Neuronal stem cell (in vitro differentiated cells): ENCODE measurements around the gene SLA2. TPM values are rescaled to one million over a fixed set of nuclear protein-coding genes. Genes with fewer than 3 reads are reported as not detected.
A peak's percentile ranks its signal among the peaks of the same experiment; 100 is the strongest.

Experiments used
- DNase-seq: peaks from one replicate; pipeline ENCODE4 v3.0.0-alpha.2; 2013; ENCODE audit warnings: low spot score
- H2AFZ ChIP-seq: one replicate; pipeline ENCODE4 v1.6.1; 2013; ENCODE audit warnings: mild to moderate bottlenecking, low read length, inconsistent platforms
- H2AK5ac ChIP-seq: 2 replicates; pipeline ENCODE4 v1.6.1; 2013; ENCODE audit warnings: low read depth, mild to moderate bottlenecking, inconsistent platforms, low read length, moderate library complexity, mixed read lengths
- H2BK120ac ChIP-seq: 2 replicates; pipeline ENCODE4 v1.6.1; 2013; ENCODE audit warnings: low read depth, mild to moderate bottlenecking, inconsistent platforms, low read length, moderate library complexity, mixed read lengths
- H2BK12ac ChIP-seq: one replicate; pipeline ENCODE4 v1.6.1; 2013; ENCODE audit warnings: low read length, inconsistent platforms
- H2BK15ac ChIP-seq: 2 replicates; pipeline ENCODE4 v1.6.1; 2013; ENCODE audit warnings: mild to moderate bottlenecking, low read length, inconsistent platforms, mixed read lengths
- H2BK5ac ChIP-seq: one replicate; pipeline ENCODE4 v1.6.1; 2013; ENCODE audit warnings: inconsistent platforms, mild to moderate bottlenecking, low read length, moderate library complexity
- H3K14ac ChIP-seq: one replicate; pipeline ENCODE4 v1.6.1; 2013; ENCODE audit warnings: low read length, inconsistent platforms
- H3K18ac ChIP-seq: 2 replicates; pipeline ENCODE4 v1.6.1; 2013; ENCODE audit warnings: low read length, inconsistent platforms
- H3K23ac ChIP-seq: 2 replicates; pipeline ENCODE4 v1.6.1; 2013; ENCODE audit warnings: low read depth, mild to moderate bottlenecking, mixed read lengths, low read length, inconsistent platforms; ENCODE audit not compliant: poor library complexity
- H3K27ac ChIP-seq: replicated peaks from 3 replicates; pipeline ENCODE4 v1.5.1; 2013; ENCODE audit warnings: low read length, inconsistent platforms
- H3K27me3 ChIP-seq, 3 experiments: 2 replicates each; pipeline ENCODE4 v1.6.1; 2013; ENCODE audit warnings: low read length in 3 of 3, mild to moderate bottlenecking in 2 of 3, inconsistent platforms in 1 of 3, low read depth in 1 of 3, mixed read lengths in 1 of 3, moderate library complexity in 1 of 3; ENCODE audit not compliant: control insufficient read depth in 3 of 3, insufficient read depth in 3 of 3
- H3K36me3 ChIP-seq, 2 donors: replicated peaks in 1 of 2; 2 replicates each; pipeline ENCODE4 v1.6.1; 2013; ENCODE audit warnings: low read length in 2 of 2; ENCODE audit not compliant: control insufficient read depth in 2 of 2, insufficient read depth in 2 of 2
- H3K4ac ChIP-seq: 2 replicates; pipeline ENCODE4 v1.6.1; 2013; ENCODE audit warnings: inconsistent platforms, mild to moderate bottlenecking, low read length, moderate library complexity
- H3K4me1 ChIP-seq, 2 donors: 1 replicate in 1 of 2; 2 replicates in 1 of 2; pipeline ENCODE4 v1.6.1; 2013; ENCODE audit warnings: low read length in 2 of 2, low read depth in 1 of 2; ENCODE audit not compliant: control insufficient read depth in 2 of 2, insufficient read depth in 1 of 2
- H3K4me2 ChIP-seq: one replicate; pipeline ENCODE4 v1.6.1; 2013; ENCODE audit warnings: mild to moderate bottlenecking, low read length, inconsistent platforms; ENCODE audit not compliant: insufficient read depth, poor library complexity, severe bottlenecking
- H3K4me3 ChIP-seq, 2 donors: 2 replicates each; pipeline ENCODE4 v1.5.1; 2013; ENCODE audit warnings: low read length in 2 of 2, mild to moderate bottlenecking in 2 of 2, inconsistent platforms in 1 of 2, moderate library complexity in 1 of 2
- H3K79me1 ChIP-seq: one replicate; pipeline ENCODE4 v1.6.1; 2013; ENCODE audit warnings: low read depth, mild to moderate bottlenecking, inconsistent platforms, low read length, moderate library complexity
- H3K9ac ChIP-seq: one replicate; pipeline ENCODE4 v1.6.1; 2013; ENCODE audit warnings: mild to moderate bottlenecking, low read depth, low read length, inconsistent platforms; ENCODE audit not compliant: poor library complexity
- H3K9me3 ChIP-seq, 2 donors: replicated peaks in 1 of 2; 2 replicates each; pipeline versions ENCODE3 to v1.6.1; 2013; ENCODE audit warnings: low read length in 2 of 2, mild to moderate bottlenecking in 2 of 2, inconsistent platforms in 1 of 2, low read depth in 1 of 2, mixed read lengths in 1 of 2, moderate library complexity in 1 of 2; ENCODE audit not compliant: control insufficient read depth in 2 of 2, insufficient read depth in 1 of 2
- H4K8ac ChIP-seq: one replicate; pipeline ENCODE4 v1.6.1; 2013; ENCODE audit warnings: low read depth, mild to moderate bottlenecking, inconsistent platforms, low read length, moderate library complexity
- H4K91ac ChIP-seq: one replicate; pipeline ENCODE4 v1.6.1; 2013; ENCODE audit warnings: low read length, low read depth, mild to moderate bottlenecking, inconsistent platforms; ENCODE audit not compliant: poor library complexity
- WGBS, 2 donors: extraction: QIAGEN DNeasy Blood & Tissue Kit; methylation state at CpG; one replicate each; pipeline ENCODE4 v1.1.7; 2013; ENCODE audit warnings: missing lambda C conversion rate in 2 of 2, mixed read lengths in 1 of 2; ENCODE audit not compliant: insufficient read length in 2 of 2, insufficient replicate concordance in 1 of 2; ENCODE audit errors: extremely low coverage in 2 of 2; 5-methylcytosine and 5-hydroxymethylcytosine counted together
- small RNA-seq: library from polyadenylated mRNA; stranded (forward); fragments of <200 nt; extraction: miRNeasy Mini kit (QIAGEN cat#:217004); gene quantifications from one replicate; pipeline ENCODE3, GENCODE V24; 2013; ENCODE audit not compliant: insufficient read depth

SLA2 gene

GRCh38 chr20:36563374-36563773, 82.6 kb downstream of the SLA2 start:
- H3K18ac ChIP-seq, result no peak overlapping the region
- DNase-seq, result no peak
- H3K23ac ChIP-seq, result no peak overlapping the region
- no peak overlapping the region for H2AK5ac ChIP-seq
- peaks cover 6 to 7% of the 10 kb centered on the region in 2 donors for H3K9me3 ChIP-seq
- no peak overlapping the region for H3K4me2 ChIP-seq
- H4K8ac ChIP-seq, result no peak overlapping the region
- no peak overlapping the region for H4K91ac ChIP-seq
- H2BK120ac ChIP-seq, result no peak overlapping the region
- no peak overlapping the region for H3K9ac ChIP-seq
- no peak overlapping the region for H2BK5ac ChIP-seq
- no peak overlapping the region for H2BK12ac ChIP-seq
- H2AFZ ChIP-seq, result no peak overlapping the region
- no peak overlapping the region for H3K4ac ChIP-seq
- no CpG with 5 or more reads among the region's 1 CpG for WGBS, 2 donors
- no peaks in the 10 kb centered on the region for H3K36me3 ChIP-seq
- H3K4me1 ChIP-seq, result peaks cover 0 to 5% of the 10 kb centered on the region in 2 donors
- no peak overlapping the region for H3K14ac ChIP-seq
- no peaks in the 10 kb centered on the region for H3K27me3 ChIP-seq
- no peak overlapping the region for H3K4me3 ChIP-seq
- H3K27ac ChIP-seq, result no peak overlapping the region
- H2BK15ac ChIP-seq, result no peak overlapping the region
- no peaks in the 10 kb centered on the region for H3K79me1 ChIP-seq

GRCh38 chr20:36562724-36563123, 83.3 kb downstream of the SLA2 start:
- no peak overlapping the region for H3K4ac ChIP-seq
- WGBS, 2 donors, result no CpG with 5 or more reads among the region's 2 CpGs
- no peak overlapping the region for H2BK12ac ChIP-seq
- peak overlapping the region; percentile 46 for H2AFZ ChIP-seq
- no peak overlapping the region for H2BK15ac ChIP-seq
- no peak overlapping the region for H3K4me2 ChIP-seq
- H3K4me3 ChIP-seq, result no peak overlapping the region
- no peak overlapping the region for H4K91ac ChIP-seq
- no peak overlapping the region for H3K9ac ChIP-seq
- no peak overlapping the region for H2BK120ac ChIP-seq
- no peak overlapping the region for H2AK5ac ChIP-seq
- DNase-seq, result no peak
- H4K8ac ChIP-seq, result no peak overlapping the region
- no peaks in the 10 kb centered on the region for H3K27me3 ChIP-seq
- H3K9me3 ChIP-seq, result peaks cover 6 to 7% of the 10 kb centered on the region in 2 donors
- no peaks in the 10 kb centered on the region for H3K36me3 ChIP-seq
- no peak overlapping the region for H3K14ac ChIP-seq
- H2BK5ac ChIP-seq, result no peak overlapping the region
- peaks cover 0 to 5% of the 10 kb centered on the region in 2 donors for H3K4me1 ChIP-seq
- H3K23ac ChIP-seq, result no peak overlapping the region
- H3K79me1 ChIP-seq, result no peaks in the 10 kb centered on the region
- peak overlapping the region; percentile 44 for H3K18ac ChIP-seq
- no peak overlapping the region for H3K27ac ChIP-seq

Small RNAs within 50 kb of the gene (small RNA-seq; reads per million reads assigned to genes)
- gene RF00019, result not detected
